GM12891 (cell line): ENCODE results near the gene KCNMA1.
A peak's percentile ranks its signal among the peaks of the same experiment; 100 is the strongest.

Source experiments
- PAX5 ChIP-seq: IDR thresholded peaks from 2 replicates; pipeline ENCODE4 v1.6.1; 2011; ENCODE audit warnings: low read length, moderate library complexity, mild to moderate bottlenecking; ENCODE audit not compliant: insufficient read depth, severe bottlenecking
- POLR2A ChIP-seq: IDR thresholded peaks from 2 replicates; pipeline ENCODE4 v1.6.1; 2011; ENCODE audit warnings: low read depth, low read length, control low read depth
- POLR2AphosphoS5 ChIP-seq: IDR thresholded peaks from 2 replicates; pipeline ENCODE4 v1.6.1; 2011; ENCODE audit warnings: low read depth, low read length, control low read depth
- POU2F2 ChIP-seq: IDR thresholded peaks from 2 replicates; pipeline ENCODE4 v1.6.1; 2011; ENCODE audit warnings: low read depth, mild to moderate bottlenecking, control low read depth, low read length, moderate library complexity
- SPI1 ChIP-seq: IDR thresholded peaks from 2 replicates; pipeline ENCODE4 v1.6.1; 2011; ENCODE audit warnings: low read depth, low read length, control low read depth
- TAF1 ChIP-seq: IDR thresholded peaks from 2 replicates; pipeline ENCODE4 v1.6.1; 2011; ENCODE audit warnings: low read depth, low read length, control low read depth

GRCh38 chr10:77494327-77494726, 143.3 kb downstream of the KCNMA1 start:
- no peak for TF ChIP-seq POU2F2
- no peak for TF ChIP-seq TAF1
- no peak for TF ChIP-seq POLR2AphosphoS5
- TF ChIP-seq POLR2A, result 0 out of 2 replicates have a peak, but pooled peaks have one; percentile 15
- no peak for TF ChIP-seq SPI1
- no peak for TF ChIP-seq PAX5
